ENCODE measurements around the gene THSD4.

THSD4 gene

GRCh38 chr15:71494563-71495397, 379.5 kb downstream of the THSD4 start:
- no peak for DNase-seq (ENCODE audit: low read depth in 2 of 2)

DNA sequence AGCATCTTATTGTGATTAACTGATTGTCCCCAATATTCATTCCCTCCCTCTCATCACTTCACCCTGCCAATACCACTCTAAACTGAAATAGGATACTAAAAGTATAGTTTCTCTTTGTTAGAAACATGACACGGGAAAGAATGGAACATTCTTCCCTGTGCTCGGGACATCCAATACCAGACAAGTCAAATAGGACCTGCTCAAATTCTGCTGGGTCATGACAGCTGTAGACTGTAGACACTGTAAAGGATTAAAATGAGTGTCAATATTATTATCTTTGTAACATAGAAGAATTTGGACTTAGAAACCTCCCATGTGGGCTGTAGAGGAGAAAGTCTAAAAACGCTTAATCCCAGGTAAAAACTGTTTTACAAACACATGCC, 380.1 kb downstream of the THSD4 start:
- no peak for DNase-seq (ENCODE audit: low read depth in 2 of 2)

DNA sequence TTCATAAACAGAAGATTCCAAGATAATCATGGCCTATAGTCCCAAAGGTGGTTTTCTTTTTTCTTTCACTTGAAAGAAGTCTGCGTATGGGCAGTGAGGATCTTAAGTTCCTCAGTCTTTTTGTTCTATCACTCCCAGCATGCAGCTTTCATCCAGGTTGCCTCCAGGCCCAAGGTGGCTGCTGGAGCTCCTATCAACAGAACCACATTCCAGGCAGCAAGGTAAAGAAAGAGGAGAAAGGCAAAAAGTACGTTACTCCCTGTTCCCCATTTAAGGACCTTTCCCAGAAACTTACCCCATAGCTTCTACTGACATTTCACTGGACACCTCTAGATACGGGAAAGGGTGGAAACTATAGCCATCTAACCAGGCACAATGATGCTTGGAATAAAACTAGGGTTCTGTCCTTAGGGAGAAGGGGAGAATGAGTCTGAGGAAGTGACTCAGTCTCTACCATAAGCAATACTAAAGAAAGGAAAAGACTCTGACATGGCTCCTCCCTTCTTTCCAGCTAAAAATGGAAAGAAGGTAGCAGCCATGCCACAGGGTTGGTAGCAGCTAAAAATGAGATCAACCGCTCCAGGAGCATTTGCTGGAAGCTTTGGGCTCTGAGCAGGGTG, 381.2 kb downstream of the THSD4 start:
- no peak for DNase-seq (ENCODE audit: low read depth in 2 of 2)

GRCh38 chr15:71501344-71502076, 386.2 kb downstream of the THSD4 start:
- DNase-seq (ENCODE audit: low read depth in 2 of 2) = no peak

- DNase-seq (ENCODE audit: low read depth in 2 of 2) = no peak
Measured at GRCh38 chr15:71502077-71502432, 386.8 kb downstream of the THSD4 start.

DNA sequence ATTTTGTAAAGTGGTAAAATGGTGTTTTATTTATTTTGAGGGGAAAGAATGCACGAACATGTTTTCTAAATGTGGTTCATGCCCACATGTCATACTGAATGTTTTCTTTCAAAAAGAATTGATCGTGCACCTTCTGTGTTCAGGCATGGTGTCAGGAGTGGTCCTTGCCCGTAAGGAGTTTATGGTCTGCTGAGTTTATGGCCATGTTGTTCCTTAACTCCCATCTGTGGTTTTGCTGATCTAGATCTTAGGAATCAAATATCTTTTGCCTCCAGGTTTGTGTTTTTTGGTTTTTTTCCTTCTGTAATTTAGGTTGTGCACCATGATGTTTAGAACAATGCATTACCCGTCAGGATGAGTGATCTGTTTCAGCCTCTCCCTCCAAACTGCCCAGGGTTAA, 390.7 kb downstream of the THSD4 start:
- DNase-seq (ENCODE audit: low read depth in 2 of 2) = no peak

- DNase-seq (ENCODE audit: low read depth in 2 of 2) = no peak
Measured at GRCh38 chr15:71506946-71507345, 391.7 kb downstream of the THSD4 start.

- DNase-seq (ENCODE audit: low read depth in 2 of 2) = no peak
Measured at GRCh38 chr15:71508081-71508682, 392.9 kb downstream of the THSD4 start.

DNA sequence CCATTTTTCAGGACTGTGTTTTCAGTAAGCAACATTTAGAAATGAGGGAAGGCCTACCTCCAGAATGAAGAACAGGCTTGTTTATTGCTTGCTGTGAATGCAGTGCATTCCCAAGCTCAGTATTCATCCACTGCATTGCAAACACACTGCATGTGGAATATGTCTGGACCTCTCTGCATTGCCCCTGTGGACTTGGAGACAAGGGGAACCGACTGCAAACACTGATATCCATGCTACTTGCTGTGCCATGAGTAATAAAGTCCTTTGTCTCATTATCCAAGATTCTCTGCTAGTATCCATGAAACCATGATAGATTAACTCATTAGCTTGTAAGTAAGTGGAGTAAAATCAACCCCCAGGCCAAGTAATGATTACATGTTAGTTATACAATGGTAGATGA, 393.9 kb downstream of the THSD4 start:
- no peak for DNase-seq (ENCODE audit: low read depth in 2 of 2)

GRCh38 chr15:71510763-71511162, 395.5 kb downstream of the THSD4 start:
- no peak for DNase-seq (ENCODE audit: low read depth in 2 of 2)

GRCh38 chr15:71511796-71512681, 396.8 kb downstream of the THSD4 start:
- DNase-seq (ENCODE audit: low read depth in 2 of 2) = no peak

DNA sequence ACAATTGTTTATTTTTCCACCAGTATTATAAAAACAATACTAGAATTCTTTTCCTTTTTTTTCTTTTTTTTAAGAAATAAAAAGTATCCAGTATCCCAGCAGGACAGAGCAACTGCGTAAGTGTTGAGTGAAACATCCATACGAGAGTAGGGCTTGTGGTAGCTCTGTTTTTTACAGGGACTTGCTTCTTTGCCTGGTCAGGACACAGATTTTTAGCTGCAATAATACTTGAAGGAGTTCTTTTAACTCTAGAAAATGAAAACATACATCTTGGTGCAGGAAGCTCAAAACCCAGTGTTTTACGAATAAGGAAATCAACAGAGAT, 397.4 kb downstream of the THSD4 start:
- DNase-seq (ENCODE audit: low read depth in 2 of 2) = no peak

DNA sequence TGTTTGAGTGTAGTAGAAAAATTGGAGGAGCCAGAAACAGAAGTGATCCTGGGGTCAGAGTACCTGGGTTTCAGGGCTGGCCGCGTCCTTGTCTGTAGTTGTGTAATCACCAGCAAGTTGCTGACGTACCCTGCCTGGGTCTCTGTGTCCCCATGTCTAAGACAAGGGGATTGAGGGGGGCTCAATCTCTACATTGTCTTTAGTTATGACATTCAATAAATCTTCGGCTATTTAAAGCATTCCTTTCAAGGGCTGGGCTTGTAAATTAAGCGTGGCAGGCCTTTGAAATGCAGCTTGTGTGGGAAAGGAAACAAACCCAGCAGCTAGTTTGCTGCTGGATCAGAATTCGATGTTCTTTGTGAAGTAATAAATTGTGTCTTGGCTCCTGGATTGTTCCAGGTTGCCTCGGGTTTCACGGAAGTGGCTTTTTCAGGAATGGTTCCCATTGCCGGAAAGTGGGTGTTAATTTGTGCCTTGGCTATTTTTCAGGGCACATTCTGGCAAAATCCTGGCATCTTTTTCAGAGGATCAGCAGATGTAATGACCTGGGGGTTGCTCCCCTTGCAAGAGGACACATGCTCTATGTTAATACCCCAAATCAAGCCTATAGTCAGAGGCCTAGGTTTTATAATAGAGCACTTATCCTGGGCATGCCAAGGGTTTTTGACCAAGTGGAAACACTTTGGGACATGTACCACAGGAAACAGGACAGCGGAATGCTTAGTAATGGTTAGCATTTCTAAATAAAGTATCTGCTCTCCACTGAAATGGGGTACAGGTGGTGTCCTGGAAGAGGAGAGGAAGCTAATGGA, 400.3 kb downstream of the THSD4 start:
- no peak for DNase-seq (ENCODE audit: low read depth in 2 of 2)

DNA sequence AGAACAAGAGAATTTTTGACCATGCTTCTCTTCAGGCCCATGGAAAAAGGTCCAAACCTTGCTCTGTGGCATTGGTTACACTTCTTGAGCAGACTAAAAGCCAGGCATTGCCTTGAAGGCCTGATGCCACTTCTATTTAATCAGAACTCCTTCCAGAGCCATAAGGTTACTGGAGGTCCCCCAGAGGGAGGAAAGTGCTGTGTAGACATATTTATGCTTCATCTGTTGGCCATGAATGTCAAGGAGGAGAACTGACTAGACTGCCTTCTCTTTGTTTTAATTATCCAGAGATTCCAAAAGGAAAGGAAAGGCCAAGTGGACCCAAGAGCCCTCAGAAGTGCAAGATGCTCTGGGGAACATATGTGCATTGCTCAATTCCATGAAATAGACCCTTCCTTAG, 402.5 kb downstream of the THSD4 start:
- DNase-seq (ENCODE audit: low read depth in 2 of 2) = no peak

GRCh38 chr15:71518661-71519060, 403.4 kb downstream of the THSD4 start:
- no peak for DNase-seq (ENCODE audit: low read depth in 2 of 2)

- DNase-seq (ENCODE audit: low read depth in 2 of 2) = no peak
Measured at GRCh38 chr15:71526060-71526820, 411.0 kb downstream of the THSD4 start.

DNA sequence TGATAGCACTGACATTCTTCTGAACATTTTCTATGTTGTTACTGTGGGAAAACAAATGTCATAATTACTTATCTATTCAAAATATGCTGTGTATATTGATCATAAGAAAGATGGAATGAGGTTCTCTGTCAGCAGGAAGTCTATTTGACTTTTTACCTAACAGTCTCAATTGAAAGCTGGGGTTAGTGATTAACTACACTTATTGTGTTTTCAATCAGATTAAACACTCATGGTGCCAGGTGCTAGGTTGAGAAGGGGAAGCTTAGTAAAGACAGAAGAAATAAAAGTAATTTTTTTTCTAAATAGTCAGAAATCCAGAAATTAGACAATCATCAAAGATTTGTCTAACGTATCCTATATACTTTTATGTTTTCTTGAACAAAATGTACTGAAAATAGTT, 414.1 kb downstream of the THSD4 start:
- DNase-seq (ENCODE audit: low read depth in 2 of 2) = no peak

GRCh38 chr15:71530116-71530515, 414.8 kb downstream of the THSD4 start:
- no peak for DNase-seq (ENCODE audit: low read depth in 2 of 2)

- DNase-seq (ENCODE audit: low read depth in 2 of 2) = no peak
Measured at GRCh38 chr15:71532994-71533393, 417.7 kb downstream of the THSD4 start.

GRCh38 chr15:71538181-71538580, 422.9 kb downstream of the THSD4 start:
- DNase-seq (ENCODE audit: low read depth in 2 of 2) = no peak
